Inflammatory macrophage treated with lipopolysaccharide for 1 hour (primary cell): ENCODE data around the gene SWSAP1.
"Not testable (repeated sequence)": the region's sequence is repeated elsewhere in the genome, so short reads cannot be mapped to it uniquely, and the experiment has no call there.

Experiments
- DNase-seq, 2 donors: peaks; one replicate each; pipeline ENCODE4 v3.0.0-alpha.2; 2020 to 2022

SWSAP1 gene, protein sequence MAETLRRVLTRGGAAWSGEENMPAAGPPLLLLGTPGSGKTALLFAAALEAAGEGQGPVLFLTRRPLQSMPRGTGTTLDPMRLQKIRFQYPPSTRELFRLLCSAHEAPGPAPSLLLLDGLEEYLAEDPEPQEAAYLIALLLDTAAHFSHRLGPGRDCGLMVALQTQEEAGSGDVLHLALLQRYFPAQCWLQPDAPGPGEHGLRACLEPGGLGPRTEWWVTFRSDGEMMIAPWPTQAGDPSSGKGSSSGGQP

DNA sequence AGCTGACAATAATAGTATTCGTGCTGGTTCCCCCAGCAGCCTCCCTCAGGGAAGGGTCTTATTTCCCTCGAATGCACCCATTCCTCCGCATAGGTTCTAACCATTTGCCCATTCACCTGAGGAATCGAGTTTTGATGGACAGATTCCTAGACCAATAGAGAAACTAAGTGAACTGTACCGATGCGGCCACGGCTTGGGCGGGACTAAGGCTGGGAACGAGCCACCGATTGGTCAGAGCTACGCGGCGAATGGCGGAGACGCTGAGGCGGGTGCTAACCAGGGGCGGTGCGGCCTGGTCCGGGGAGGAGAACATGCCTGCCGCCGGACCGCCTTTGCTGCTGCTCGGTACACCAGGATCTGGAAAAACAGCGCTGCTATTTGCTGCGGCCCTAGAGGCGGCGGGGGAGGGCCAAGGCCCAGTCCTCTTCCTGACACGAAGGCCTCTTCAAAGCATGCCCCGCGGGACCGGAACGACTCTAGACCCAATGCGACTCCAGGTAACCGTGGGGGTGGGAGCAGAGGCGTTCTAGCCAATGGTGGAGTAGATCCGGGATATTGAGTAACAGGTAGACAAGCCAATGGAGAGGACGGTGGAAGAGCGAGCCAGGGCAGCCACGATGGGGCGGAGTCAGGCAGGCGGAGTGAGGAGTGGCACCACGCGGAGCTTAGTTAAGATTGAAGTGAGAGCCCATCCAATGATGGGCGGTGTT is at the start of gene SWSAP1:
Gene SWSAP1, plus strand, starts transcription at position 234 of the 710 bp plus-strand sequence. Its CDS starts 15 bp downstream, at position 249.
- DNase-seq = peak; percentile 99 to 100

DNA sequence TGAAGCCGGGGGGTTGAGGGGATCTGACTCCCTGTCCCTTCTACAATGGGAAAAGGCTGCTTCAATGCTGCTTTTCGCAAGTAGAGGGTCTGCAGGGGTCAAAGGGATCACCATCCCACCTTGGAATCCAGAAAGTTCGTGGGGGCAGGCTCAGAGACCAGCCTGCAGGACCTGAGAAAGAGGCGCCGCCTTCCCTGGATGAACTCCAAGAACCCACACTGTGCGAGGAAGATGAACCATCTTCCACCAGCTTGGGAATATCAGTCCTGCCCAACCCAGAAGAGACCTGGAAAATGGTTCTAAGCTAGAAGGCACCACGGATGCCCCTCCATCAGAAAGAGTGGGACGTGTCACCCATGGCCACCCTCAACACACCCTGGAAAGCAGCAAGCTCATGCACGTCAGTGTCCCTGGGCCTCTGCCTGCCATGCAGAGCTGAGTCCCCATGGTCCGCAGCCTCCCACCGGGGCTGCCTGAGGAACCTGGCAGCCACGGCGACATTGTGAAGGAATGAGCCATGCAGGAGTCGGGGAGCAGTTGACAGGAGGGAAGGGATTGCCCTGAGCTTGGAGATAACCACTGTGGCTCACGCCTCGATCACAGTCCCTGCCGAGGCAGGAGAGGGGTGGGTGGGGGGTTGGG is 49.6 kb upstream of the SWSAP1 start:
- DNase-seq = no peak

DNA sequence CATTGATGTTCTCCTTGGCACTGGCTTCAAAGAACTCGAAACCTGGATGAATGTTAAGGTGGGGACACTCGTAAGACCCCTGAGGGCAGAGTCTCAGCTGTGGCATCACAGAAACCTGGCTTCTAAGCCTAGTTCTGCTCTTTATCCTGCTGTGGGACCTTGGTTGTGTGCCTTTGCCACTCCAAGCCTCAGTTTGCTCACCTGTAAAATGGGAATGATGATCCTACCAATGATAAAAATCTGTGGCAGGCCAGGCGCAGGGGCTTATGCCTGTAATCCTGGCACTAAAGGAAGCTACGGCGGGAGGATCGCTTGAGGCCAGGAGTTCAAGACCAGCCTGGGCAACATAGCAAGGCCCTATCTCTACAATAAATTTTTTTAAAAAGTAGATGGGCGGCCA is 48.9 kb upstream of the SWSAP1 start:
- no peak for DNase-seq

DNA sequence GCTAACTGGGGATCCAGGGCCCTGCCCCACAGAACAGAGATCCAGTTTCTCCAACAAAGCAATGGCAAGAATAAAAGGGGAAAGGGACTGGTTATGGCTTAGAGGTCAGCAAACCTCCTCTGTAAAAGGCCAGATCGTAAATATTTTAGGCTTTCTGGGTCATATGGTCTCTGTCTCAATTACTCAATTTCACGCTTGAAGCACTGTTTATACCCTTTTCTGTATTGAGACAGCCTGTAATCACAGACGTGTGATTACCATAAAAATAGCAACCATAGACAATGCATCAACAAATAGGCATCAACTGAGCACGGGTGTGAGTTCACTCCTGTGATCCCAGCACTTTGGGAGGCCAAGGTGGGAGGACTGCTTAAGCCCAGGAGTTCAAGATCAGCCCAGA is 44.3 kb upstream of the SWSAP1 start:
- no peak for DNase-seq

DNA sequence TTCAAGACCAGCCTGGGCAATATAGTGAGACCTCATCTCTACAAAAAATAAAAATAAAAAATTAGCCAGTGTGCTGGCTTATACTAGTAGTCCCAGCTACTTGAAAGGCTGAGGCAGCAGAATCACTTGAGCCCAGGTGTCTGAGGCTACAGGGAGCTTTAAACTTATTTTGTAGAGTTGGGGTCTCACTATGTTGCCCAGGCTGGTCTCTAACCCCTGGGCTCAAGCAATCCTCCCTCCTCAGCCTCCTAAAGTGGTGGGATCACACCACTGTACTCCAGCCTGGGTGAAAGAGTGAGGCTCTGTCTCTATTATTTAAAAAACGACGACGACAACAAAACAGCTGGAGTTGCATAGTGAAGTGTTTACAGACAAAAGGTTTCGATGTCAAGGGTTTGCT is 43.0 kb upstream of the SWSAP1 start:
- no peak for DNase-seq

DNA sequence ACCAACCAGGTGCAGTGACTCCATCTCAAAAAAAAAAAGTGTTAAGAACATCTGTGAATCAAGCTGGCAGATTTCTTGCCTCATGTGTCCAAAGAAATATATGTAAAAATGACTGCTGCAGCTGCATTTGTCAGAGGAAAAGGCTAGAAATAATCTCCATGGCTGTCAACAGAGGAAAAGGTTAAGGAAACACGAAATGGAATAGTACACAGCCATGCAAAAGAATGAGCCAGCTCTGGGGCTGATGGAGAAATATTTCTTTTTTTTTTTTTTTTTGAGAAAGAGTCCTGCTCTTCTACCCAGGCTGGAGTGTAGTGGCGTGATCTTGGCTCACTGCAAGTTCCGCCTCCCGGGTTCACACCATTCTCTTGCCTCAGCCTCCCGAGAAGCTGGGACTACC is 41.6 kb upstream of the SWSAP1 start:
- DNase-seq = no peak

DNA sequence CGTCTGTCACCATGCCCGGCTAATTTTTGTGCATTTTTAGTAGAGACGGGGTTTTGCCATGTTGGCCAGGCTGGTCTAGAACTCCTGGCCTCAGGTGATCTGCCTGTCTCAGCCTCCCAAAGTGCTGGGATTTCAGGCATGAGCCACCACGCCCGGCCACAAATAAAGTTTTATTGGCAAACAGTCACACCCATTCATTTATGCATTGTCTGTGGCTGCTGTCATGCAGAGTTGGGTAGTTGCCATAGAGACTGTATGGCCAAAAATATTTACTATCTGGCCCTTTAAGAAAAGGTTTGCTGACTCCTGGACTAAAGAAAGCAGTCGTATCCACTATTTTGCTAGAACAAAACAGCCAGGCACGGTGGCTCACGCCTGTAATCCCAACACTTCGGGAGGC is 40.6 kb upstream of the SWSAP1 start:
- DNase-seq = not testable (repeated sequence)

DNA sequence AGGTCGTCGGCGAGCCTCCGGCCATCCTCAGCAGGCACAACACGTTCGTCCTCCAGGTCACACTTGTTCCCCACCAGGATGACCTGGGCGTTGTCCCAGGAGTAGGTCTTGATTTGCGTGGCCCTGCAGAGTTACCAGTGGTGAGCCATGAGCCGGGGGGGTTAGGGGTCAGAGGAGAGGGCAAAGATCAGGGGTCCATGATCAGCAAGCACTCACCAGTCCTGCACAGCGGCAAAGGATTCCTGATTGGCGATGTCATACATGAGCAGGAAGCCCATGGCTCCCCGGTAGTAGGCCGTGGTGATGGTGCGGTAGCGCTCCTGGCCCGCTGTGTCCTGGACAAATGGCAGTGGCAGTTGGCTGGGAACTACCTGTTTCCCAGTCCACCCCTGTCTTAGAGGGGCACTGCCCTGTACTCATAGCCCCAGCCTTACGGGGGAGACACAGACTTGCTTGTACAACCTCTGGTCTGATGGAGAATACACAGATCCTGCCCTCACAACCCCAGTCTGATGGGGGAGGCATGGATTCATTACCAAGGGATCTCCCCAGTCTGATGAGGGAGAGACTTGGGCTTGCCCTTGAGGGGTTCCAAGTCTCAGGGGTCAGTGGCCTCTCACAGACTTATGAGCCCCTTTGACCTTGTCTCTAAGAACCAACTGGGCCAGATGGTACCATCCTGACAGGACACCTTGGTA is 38.9 kb upstream of the SWSAP1 start:
- DNase-seq = no peak

DNA sequence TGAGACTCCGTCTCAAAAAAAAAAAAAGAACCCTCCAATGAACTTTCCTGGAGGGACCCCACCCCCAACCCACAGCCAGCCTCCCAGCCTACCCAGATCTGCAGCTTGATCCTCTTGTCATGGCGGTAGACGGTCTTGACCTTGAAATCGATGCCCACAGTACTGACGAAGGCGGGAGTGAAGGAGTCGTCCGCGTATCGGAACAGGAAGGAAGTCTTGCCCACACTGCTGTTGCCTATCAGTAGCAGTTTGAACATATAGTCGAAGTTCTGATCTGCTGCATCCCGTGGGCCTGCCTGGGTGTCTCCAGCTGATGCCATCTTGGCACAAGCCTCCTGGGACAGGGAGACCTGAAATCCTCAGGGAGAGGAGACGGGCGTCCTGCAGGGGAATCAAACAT is 37.4 kb upstream of the SWSAP1 start:
- peak in 1 of 2 donors; percentile 28 for DNase-seq

DNA sequence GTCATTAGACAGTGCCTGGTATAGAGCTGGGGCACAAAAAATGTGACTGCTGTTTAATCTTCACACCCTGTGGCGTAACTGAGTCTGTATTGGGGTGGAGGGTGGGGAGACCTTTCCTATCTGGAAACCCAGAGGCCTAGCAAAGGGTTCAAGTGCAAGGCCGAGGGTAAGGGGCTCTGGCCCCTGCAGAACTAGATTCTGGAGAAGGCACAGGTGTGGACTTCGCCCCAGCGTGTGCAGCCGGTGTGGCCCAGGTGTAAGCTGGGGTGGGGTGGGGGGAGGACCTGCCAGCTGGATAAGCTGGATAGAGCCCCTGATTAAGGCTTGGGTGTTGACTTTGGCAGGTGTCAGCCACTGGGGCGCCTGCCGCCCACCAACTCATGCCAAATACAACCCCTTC is 36.3 kb upstream of the SWSAP1 start:
- DNase-seq = no peak

DNA sequence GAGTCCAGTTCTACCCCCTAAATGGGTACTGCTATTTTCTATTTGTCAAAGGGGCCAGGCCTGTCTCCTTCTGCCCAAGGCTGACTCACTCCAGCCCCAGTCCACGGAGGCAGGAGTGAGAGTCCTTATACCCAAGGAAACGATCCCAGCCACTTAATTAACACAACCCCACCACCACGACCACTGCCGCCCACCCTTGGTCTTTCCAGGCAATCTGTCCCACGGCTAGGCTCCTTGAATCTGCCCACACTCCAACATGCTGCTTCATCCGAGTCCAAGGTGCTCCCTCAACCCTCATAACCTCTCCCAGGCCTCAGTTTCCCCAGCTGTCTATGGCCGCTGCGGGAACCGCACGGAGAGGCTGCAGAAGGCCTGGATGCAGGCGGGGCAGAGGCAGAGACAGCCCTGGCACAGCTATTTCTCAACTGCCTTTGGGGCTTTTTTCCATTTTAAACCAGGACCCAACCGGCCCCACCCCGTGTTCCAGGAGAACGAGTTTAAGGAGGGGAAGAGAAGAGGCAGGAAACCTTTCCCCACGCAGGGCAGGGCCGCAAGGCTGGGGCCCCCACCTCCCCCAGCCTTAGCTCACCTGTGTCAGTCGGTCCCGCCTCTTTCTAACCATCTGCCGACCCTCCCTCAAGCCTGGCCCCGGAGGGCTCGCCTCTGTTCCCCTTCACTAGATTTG is 35.8 kb upstream of the SWSAP1 start:
- no peak for DNase-seq

DNA sequence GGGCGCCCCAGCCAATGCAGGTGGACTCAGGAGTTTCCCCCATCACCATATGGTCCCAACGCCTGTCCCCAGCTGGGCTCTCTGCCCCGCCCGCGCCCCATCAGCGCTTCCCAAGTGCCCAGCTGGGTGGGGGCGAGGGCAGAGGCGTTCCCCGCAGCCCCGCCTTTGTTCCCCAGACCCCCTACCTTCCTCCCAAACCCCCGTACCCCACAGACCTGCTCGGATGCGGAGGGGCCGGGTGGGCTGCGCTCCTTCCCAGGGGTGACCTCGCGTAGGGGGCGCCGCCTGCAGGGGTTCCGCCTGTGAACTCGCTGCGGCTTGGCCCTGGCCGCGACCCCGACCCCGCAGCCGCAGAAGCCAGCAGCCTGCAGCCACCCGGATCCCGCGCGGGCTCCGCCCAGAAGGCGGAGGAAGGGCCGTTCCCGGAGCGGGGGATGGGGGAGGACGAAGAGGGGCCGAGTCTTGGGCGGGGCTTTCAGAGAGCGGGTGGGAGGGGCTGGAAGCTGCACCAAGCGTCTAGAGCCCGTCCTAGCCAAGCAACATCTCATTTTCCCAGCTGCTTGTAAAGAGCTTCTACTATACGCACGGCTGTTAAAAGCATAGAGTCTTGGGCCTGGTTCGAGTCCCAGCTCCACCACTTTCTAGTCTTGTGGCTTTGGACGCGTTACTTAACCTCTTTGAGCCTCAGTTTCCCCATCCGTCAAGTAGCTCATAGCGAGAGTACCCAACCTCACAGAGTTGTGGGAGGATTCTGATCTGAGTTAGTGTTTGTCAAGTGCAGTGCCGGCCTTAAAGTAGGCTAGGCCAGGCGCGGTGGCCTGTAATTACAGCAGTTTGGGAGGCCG is 35.0 kb upstream of the SWSAP1 start, which contains the start of gene RAB3D:
Gene RAB3D, minus strand, starts transcription at position 404 of the 845 bp plus-strand sequence. CDS start 2,258 bp downstream, outside the sequence.
- DNase-seq = peak; percentile 81 to 94

DNA sequence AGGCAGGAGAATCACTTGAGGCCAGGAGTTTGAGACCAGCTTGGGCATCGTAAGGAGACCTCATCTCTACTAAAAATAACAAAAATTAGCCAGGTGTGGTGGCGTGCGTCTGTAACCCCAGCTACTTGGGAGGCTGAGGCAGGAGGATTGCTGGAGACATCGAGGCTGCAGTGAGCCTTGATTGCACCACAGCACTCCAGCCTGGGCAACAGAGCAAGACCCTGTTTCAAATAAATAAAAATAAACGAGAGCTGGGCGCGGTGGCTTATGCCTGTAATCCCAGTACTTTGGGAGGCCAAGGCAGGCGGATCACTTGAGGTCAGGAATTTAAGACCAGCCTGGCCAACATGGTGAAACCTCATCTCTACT is 34.4 kb upstream of the SWSAP1 start:
- DNase-seq = not testable (repeated sequence)

DNA sequence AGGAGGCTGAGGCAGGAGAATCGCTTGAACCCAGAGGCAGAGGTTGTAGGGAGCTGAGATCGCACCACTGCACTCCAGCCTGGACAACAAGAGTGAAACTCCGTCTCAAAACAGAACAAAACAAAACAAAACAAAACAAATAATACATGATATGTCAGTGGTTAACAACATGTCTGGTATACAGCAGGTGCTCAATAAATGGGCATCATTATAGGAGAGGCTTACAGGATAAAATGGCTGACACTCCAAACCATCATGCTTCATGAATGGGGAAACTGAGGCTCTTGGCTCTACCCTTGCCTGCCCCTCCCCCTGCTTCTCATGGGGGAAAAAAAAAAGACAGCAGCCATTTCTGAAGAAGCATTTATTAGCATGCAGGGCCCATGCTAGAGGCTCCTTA is 32.0 kb upstream of the SWSAP1 start:
- DNase-seq = no peak

DNA sequence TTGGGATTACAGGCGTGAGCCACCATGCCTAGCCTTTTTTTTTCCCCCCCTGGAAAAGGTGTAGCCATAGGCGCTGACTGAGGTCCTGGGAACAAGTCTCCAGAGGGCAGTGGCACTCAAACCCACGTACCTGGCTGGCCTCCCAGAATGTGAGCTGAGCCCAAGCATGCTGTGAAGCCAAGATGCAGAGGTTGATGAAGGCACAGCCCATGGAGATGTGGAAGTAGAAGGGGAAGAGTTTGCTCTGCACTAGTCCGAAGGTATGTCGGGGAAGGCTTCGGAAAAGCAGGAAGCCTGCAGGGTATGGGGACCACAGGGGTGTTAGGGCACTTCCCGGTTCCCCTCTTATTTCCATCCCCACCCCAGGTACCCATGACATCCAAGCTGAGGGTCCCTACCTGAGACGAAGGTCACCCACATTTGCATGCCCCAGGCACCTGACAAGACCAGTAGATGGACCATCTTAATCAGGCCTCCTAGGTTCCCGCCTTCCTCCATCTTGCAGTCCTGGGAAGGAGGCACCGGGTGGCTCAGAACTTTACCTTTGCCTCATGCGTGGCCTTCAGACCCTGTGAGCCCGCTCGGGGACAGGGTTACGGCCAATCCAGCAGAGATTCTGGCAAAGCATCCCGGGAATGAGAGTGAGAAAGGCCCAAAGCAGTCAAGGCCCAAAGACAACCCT is 29.2 kb upstream of the SWSAP1 start:
- DNase-seq = no peak

DNA sequence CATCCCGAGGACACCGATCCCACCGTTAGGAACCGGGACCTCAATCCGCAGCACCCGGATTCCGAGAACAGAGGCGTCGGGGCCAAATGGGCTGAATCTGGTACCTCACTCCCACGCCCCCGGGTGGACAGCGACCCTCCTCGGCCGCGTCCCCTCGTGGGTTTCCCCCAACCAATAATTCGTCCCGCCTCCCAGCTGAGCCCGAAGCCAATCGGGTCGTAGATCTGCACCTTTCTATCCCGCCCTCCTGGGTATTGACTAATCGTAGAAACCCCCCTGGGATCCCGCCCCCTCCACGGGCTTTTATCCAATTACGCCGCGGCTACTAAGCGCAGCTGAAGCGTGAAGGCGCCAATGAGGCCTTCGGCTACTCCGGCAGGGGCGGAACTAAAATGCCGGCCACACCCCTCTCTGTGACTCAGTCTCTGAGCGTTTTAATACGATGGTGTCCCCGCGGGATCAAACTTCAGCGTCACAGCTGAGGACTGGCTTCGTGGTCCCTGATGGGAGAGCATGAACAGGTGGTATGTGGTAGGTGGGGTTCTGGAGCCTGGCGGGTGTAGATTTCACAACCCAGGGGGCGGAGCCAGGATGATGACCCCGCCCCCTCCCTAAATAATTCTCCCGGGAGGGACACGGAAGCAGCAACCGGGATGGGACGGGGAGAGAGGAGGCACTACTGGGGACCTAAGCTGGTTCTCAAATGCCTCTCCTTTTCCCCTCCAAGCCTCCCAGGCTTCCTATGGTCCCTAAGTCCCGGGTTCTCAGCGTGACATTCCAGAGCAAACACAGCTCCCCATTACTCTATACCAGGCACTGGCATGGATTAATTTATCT is 28.1 kb upstream of the SWSAP1 start, which contains the start of the genes CCDC159 and TMEM205:
Gene CCDC159, plus strand, starts transcription at position 416 of the 837 bp plus-strand sequence. Its CDS starts 88 bp downstream, at position 504.
Gene TMEM205, minus strand, starts transcription at position 165 of the 837 bp plus-strand sequence. CDS start 649 bp downstream, outside the sequence.
- peak; percentile 99 for DNase-seq

DNA sequence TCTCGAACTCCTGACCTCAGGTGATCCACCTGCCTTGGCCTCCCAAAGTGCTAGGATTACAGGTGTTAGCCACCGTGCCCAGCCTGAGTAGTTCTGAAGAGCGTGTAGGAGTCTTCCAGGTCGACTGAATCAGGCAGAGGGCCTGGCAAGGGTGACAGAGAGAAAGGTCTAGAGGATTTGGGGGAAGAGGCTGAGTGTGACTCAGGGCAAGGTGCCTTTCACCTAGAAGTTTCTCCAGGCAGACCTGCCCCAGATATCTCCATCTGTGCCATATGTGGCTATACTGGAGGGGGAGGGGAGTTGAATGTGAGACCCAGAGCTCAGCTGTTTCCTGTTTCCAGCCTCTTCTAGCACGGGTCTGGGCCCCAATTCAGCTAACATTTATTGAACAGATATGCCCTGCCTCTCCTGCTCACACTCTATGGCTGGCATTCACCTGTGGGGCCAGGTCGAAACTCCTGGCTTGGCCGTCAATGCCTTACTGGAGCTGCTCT is 26.9 kb upstream of the SWSAP1 start:
- DNase-seq = no peak

DNA sequence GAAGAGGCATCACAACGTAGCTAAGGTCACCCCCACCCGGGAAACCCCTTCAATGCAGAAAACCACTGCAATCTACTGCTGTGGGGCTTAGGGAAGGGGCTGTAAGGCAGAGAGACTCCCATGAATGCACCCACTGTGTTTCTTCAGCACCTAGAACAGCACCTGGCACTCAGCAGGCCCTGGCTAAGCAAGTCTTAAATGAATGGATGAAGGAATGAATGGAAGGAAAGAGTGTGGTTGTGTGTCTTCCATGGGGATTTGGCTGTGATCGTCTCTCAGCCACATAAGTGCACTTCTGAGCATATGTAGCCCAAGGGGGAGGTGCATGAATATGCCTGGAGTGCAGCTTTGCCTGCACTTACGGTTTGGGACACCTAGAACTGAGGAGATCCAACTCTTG is 25.3 kb upstream of the SWSAP1 start:
- no peak for DNase-seq

DNA sequence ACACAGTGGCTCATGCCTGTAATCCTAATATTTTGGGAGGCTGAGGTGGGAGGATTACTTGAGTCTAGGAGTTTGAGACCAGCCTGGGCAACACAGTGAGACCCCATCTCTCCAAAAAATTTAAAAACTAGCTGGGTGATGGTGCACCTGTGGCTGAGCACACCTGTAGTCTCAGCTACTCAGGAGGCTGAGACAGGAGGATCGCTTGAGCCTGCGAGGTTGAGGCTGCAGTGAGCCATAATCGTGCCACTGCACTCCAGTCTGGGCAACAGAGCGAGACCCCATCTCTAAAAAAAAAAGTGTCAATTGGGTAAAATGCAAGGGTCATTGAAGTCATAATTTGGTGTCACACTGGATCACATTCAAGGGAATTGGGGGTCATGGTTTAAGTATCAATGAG is 20.4 kb upstream of the SWSAP1 start:
- not testable (repeated sequence) for DNase-seq
